HK-2 (cell line): ENCODE measurements around the gene HNRNPUL2.
A peak's percentile ranks its signal among the peaks of the same experiment; 100 is the strongest.
"Not testable (repeated sequence)": the region's sequence is repeated elsewhere in the genome, so short reads cannot be mapped to it uniquely, and the experiment has no call there.

Experiments used
- DNase-seq: peaks from one replicate; pipeline ENCODE4 v3.0.0-alpha.2; 2018; ENCODE audit not compliant: unreplicated experiment

Gene HNRNPUL2

GRCh38 chr11:62703921-62704320, 23.3 kb downstream of the HNRNPUL2 start:
- not testable (repeated sequence) for DNase-seq

- DNase-seq, result no peak
These were observed 25.0 kb downstream of the HNRNPUL2 start for GRCh38 chr11:62702246-62702645.

- peak; percentile 49 for DNase-seq
These were observed 32.6 kb downstream of the HNRNPUL2 start for GRCh38 chr11:62694455-62695167.

GRCh38 chr11:62693624-62694023, 33.6 kb downstream of the HNRNPUL2 start:
- DNase-seq, result not testable (repeated sequence)

GRCh38 chr11:62689421-62690183, 37.7 kb downstream of the HNRNPUL2 start, which contains the start of gene LRRN4CL:
TSS of gene LRRN4CL (minus strand) at chr11:62689530. CDS start at chr11:62688508, 1,022 bp downstream.
- DNase-seq, result no peak

- DNase-seq, result no peak
These were observed 38.8 kb downstream of the HNRNPUL2 start for GRCh38 chr11:62688491-62688890.

GRCh38 chr11:62687508-62688396, 39.5 kb downstream of the HNRNPUL2 start:
- no peak for DNase-seq

GRCh38 chr11:62682518-62682917, 44.7 kb downstream of the HNRNPUL2 start:
- no peak for DNase-seq

GRCh38 chr11:62680825-62681240, 46.4 kb downstream of the HNRNPUL2 start:
- no peak for DNase-seq

GRCh38 chr11:62678770-62679696, 48.2 kb downstream of the HNRNPUL2 start, which contains the start of gene UBXN1:
TSS of gene UBXN1 (minus strand) at chr11:62679073. CDS start at chr11:62678923, 150 bp downstream.
- DNase-seq, result peak; percentile 79

- no peak for DNase-seq
These were observed 48.9 kb downstream of the HNRNPUL2 start for GRCh38 chr11:62678433-62678769.

- DNase-seq, result no peak
These were observed 49.5 kb downstream of the HNRNPUL2 start for GRCh38 chr11:62677714-62678113.

GRCh38 chr11:62677156-62677555, 50.1 kb downstream of the HNRNPUL2 start:
- DNase-seq, result no peak

- DNase-seq, result no peak
These were observed 50.6 kb downstream of the HNRNPUL2 start for GRCh38 chr11:62676698-62677097.

GRCh38 chr11:62675415-62675814, 51.8 kb downstream of the HNRNPUL2 start:
- not testable (repeated sequence) for DNase-seq

GRCh38 chr11:62673196-62673525, 54.1 kb downstream of the HNRNPUL2 start:
- DNase-seq, result no peak

- DNase-seq, result peak; percentile 81
These were observed 55.5 kb downstream of the HNRNPUL2 start, which contains the start of the genes LBHD1 and UQCC3 for GRCh38 chr11:62671608-62672389. TSS of gene LBHD1 (minus strand) at chr11:62672267. CDS start at chr11:62670031, 2,236 bp downstream. TSS of gene UQCC3 (plus strand) at chr11:62671673. CDS start at chr11:62671746, 73 bp downstream.

GRCh38 chr11:62671236-62671607, 56.0 kb downstream of the HNRNPUL2 start:
- no peak for DNase-seq

- DNase-seq, result no peak
These were observed 57.7 kb downstream of the HNRNPUL2 start for GRCh38 chr11:62669420-62670161.
